ENCODE results near the gene MFSD12. TPM values are rescaled to one million over a fixed set of nuclear protein-coding genes. Genes with fewer than 3 reads are reported as not detected.
"Not testable (repeated sequence)": the region's sequence is repeated elsewhere in the genome, so short reads cannot be mapped to it uniquely, and the experiment has no call there.

Gene MFSD12
- total and polyA plus RNA-seq, 8 donors, result 32.2 to 90.2 (median 46.7) TPM

GRCh38 chr19:3511506-3512251, 45.7 kb downstream of the MFSD12 start:
- Histone ChIP-seq H3K4me3 (no peak overlapping the region), H3K27ac (no peak overlapping the region), H3K4me1 (peaks cover 5 to 42% of the 10 kb centered on the region in 2 donors), H3K36me3 (peaks cover 0 to 30% of the 10 kb centered on the region in 2 donors), H3K9me3 (no peaks in the 10 kb centered on the region), H3K27me3 (no peaks in the 10 kb centered on the region)
- DNase-seq (peak in 1 of 4 donors; percentile 75), ATAC-seq (no peak)
- TF ChIP-seq CTCF (IDR thresholded peaks at IDR 0.05), result no peak
- intact Hi-C loops (cut with DNase I), result no loop called here

GRCh38 chr19:3510727-3511126, 46.7 kb downstream of the MFSD12 start:
- H3K4me3 ChIP-seq, result no peak overlapping the region
- intact Hi-C loops (cut with DNase I), result no loop called here
- H3K27me3 ChIP-seq, result no peaks in the 10 kb centered on the region
- H3K9me3 ChIP-seq, result no peaks in the 10 kb centered on the region
- H3K4me1 ChIP-seq, result peaks cover 5 to 37% of the 10 kb centered on the region in 2 donors
- no peak for TF ChIP-seq CTCF (IDR thresholded peaks at IDR 0.05)
- ATAC-seq, result no peak
- peaks cover 0 to 25% of the 10 kb centered on the region in 2 donors for H3K36me3 ChIP-seq
- DNase-seq, result peak in 1 of 4 donors; percentile 55
- H3K27ac ChIP-seq, result no peak overlapping the region

- Histone ChIP-seq H3K27me3 (no peaks in the 10 kb centered on the region), H3K27ac (no peak overlapping the region), H3K4me1 (peaks cover 5 to 47% of the 10 kb centered on the region in 2 donors), H3K36me3 (peaks cover 0 to 25% of the 10 kb centered on the region in 2 donors), H3K4me3 (no peak overlapping the region), H3K9me3 (no peaks in the 10 kb centered on the region)
- intact Hi-C loops (cut with DNase I), result no loop called here
- TF ChIP-seq CTCF (IDR thresholded peaks at IDR 0.05), result no peak
- DNase-seq (peak in 1 of 4 donors; percentile 59), ATAC-seq (no peak)
Observed at GRCh38 chr19:3509566-3509989, 47.8 kb downstream of the MFSD12 start.

- Histone ChIP-seq H3K27ac (no peak overlapping the region), H3K4me1 (peaks cover 5 to 47% of the 10 kb centered on the region in 2 donors), H3K9me3 (no peaks in the 10 kb centered on the region), H3K4me3 (no peak overlapping the region), H3K27me3 (no peaks in the 10 kb centered on the region), H3K36me3 (peaks cover 0 to 25% of the 10 kb centered on the region in 2 donors)
- TF ChIP-seq CTCF (IDR thresholded peaks at IDR 0.05), result no peak
- peak in 1 of 4 donors; percentile 74 for DNase-seq
- intact Hi-C loops (cut with DNase I), result no loop called here
- no peak for ATAC-seq
Observed at GRCh38 chr19:3508771-3509535, 48.4 kb downstream of the MFSD12 start.

- intact Hi-C loops (cut with DNase I); H3K9me3 ChIP-seq; H3K27me3 ChIP-seq; H3K27ac ChIP-seq; DNase-seq; ATAC-seq: not testable (repeated sequence)
- Histone ChIP-seq H3K4me1 (peaks cover 5 to 47% of the 10 kb centered on the region in 2 donors), H3K36me3 (peaks cover 0 to 25% of the 10 kb centered on the region in 2 donors), H3K4me3 (peak overlapping the region in 1 of 2 donors; percentile 89)
Observed at GRCh38 chr19:3508121-3508661, 49.2 kb downstream of the MFSD12 start.

All from left lung (tissue), 10 donors.